CD4-positive, alpha-beta T cell treated with Interleukin-10 for 1 hour (primary cell): ENCODE results near the gene GMDS.

Experiments
- DNase-seq: peaks from one replicate; pipeline ENCODE4 v3.0.0-alpha.2; 2020

GMDS gene

DNA sequence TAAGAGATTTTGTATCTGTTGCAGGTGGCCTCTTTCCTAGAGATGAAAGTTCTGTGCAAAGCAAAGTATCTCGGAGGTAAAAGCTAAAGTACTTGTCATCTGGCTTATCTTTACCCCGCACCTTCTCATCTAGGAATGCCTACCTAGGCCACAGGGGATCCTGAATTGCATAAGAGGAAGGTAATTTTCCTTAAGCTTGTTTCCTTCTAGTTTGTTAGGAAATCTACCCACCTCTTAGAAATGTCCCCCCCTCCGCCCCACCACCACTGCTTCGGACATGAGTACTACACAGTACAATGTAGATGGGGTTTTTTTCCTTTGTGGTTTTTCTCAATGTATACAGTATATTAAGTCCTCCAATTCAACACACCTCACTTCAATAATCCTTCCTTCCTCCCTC, 614.2 kb downstream of the GMDS start:
- no peak for DNase-seq

DNA sequence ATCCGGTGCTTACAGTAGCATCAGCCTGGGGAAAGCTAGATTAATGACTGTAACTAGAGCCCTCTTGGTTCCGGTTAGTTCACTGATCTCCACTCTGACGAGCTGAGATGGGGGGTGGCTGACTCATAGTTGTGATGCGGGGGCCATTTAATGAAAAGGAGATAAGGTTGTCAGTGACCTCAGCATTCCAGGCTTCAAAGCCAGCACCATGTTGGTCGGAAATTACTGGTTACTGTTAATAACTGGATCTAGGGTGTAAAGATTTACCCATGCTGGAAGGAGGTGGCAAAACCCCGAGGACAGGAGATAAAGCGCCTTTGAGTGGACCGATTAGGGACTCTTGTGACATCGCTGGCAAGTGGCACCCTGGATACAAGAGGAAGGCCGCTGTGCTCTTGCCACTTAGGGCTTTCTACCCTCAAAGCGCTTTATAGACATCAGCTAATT, 614.6 kb downstream of the GMDS start:
- no peak for DNase-seq

DNA sequence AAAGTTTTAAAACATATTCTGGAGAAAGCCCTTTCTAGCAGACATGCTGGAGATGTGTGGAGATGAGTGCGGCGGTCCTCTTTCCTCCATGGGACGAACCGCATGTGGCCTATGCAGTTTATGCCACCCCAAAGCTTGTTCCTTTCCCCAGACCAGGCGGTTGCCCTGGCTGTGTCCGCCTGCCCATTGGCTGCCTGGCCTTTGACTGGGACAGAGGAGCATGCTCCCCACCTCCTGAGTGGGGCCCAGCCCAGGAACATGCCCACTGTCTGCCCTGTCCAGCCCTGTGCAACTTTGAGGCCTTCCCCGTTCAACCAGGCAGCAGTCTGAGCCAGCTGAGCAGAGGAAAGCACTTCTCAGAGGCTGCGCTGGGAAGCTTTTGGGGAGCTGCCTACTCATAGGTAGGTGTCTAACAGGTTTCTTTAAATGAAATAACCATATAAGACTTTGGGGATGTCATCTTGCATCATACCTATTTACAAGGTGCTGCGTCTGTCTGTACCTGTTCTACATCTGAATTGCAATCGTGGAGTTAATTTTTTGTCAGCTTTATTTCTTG, 615.1 kb downstream of the GMDS start:
- DNase-seq: no peak

GRCh38 chr6:1629316-1629715, 616.1 kb downstream of the GMDS start:
- no peak for DNase-seq

DNA sequence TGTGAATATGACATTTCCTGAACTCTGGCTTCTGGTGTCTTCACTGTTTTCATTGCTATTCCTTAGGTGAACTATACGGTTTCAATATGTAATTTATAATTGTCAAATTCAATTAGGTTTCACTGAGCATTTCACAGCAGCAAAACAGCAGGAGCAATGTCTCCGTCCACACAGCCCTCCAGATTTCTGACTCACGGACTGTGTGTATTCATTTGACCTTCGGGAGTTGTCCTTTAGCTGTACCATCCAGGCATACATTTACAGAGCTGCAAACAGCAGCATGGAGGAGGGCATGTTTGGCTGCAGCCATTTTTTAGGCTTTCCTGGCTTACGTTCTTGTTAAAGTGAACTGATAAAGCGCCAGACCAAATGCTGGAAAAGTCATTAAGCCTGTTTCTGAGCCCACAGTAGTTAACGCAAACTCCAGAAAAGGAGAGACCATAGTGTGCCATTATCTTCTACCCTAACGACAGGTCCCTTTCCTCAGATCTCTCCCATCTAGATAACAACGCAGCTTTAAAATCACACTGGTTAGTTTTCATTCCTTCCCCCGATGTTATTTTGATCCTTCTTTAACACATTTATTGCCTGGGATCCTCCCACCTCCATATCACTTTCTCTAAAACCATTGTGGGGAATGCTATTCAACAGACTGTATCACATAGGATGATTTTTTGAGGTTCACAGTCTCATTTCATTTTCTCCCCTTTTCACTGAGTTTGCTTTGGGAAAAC, 617.4 kb downstream of the GMDS start:
- no peak for DNase-seq

GRCh38 chr6:1626481-1626880, 618.9 kb downstream of the GMDS start:
- no peak for DNase-seq

DNA sequence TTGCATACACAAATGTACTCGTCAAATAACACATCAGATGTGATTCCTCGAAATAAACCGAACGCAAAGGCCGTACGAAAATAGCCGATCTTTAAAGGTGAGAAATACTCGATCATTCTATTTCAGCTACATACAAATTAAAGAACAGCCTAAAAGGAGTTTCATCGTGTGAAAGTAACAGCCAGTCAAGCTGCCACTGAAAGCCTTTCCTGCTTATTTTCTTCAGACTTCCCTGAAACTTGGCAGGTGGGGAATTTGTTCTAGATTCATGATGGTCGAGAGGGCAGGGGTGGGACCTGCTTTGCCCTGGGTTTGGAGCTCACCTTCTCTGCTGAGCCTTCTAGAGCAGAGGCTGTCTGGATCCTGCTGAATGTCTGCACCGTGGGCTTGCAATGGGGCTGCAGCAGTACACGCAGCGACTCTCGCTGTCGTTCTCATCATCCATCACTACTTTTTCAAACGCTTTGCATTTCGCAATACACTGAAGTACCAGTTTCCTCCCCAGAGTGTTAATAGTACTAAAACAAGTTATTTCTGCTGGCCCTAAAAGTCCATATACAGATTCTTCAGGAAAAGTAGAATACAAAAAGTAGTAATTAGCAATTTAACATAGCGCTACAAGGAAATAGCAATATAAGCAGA, 619.5 kb downstream of the GMDS start:
- DNase-seq: no peak

DNA sequence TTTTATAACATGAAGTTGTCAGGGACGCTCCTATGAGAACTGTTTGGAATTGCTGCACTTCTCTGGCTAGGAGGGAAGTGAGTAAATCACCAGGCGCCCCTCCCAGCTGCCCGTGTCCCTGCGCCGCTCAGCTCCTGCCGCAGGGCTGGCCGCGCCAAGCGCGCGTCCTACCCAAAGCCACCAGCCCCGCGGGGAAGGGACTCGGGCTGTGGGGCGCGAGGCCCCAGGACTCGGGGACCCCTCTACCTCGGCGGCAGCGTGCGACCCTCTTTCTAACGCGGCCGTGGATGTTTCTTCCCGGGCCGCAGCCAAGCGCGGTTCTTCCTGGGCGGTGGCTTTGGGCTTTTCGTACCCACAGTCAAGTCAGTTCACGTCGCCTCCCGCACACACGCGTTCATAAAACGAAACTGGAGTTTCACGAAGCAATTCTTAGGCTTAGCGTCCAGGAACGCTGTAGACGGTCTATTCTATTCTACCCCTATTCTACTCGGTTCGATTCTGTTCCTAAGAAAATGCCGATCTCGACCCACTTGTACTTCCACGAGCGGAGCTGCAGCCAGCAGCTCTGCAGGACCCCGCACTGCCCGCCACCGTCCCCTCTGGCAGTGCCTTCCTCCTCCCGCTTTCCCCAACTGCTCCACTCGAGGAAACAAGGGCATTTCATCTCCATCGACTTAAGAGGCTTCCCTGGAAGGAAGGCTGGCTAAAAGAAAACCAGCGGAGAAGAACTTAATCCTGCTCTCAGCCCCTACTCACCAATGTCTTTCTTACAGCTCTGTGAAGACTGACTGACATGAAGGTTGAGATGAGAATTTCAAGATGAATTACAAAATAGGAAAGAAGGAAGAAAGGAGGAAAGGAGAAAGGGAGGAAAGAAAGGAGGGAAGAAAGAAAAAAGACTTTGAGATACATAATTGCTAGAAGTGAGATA, 620.3 kb downstream of the GMDS start:
- DNase-seq: no peak

DNA sequence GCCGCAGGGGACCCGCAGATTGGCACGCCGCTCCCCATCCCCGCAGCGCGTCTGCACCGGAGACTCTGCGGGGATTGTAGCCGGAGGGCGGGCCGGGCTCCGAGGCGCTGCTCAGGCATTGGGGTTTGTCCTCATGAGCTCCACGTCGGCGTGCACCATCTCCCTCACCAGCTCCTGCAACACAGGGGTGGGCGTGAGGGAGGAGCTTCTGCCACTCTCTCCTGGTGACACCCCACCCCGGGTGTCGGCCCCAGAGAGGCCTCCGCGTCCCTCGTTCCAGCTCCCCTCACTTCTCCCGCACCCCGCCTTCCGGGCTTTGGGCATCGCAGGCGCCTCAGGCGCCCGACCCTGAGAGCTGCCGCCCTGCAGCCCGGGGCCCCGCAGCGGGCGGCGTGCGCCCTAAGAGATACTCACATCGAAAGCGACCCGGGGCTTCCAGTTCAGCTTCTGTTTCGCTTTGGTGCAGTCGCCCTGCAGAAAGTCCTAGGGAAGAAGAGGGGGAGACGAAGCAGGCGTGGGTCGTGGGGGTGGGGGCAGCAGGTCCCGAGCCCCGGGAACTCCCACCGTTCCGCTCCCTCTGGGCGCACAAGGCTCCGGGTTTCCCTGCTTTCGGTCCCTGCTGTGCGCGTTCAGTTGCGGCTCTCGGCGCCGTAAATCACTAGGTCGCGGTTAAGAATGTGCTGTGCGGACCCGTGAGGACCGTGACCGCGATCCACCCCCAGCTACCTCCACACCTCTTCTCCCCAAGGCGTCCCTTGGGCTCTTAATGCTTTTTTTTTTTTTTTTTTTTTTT, 621.2 kb downstream of the GMDS start:
- DNase-seq: no peak

DNA sequence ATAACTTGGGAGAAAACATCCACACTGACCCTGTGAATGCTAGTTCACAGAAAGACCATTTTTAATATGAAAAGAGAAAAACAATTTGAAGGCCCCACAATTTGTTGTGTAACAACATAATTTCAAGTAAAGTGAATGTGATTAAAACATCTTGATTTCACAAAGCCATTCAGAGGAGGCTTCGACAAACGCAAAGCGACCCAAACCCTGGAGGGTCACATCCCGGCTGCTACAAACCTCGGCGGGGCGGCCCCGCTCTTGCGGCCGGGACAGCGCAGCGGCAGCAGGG, 621.7 kb downstream of the GMDS start:
- no peak for DNase-seq

- DNase-seq: no peak
These were observed 622.3 kb downstream of the GMDS start for GRCh38 chr6:1622851-1623768.

- no peak for DNase-seq
These were observed 623.1 kb downstream of the GMDS start for GRCh38 chr6:1622220-1622850.

- no peak for DNase-seq
These were observed 624.2 kb downstream of the GMDS start for GRCh38 chr6:1621070-1621701.

DNA sequence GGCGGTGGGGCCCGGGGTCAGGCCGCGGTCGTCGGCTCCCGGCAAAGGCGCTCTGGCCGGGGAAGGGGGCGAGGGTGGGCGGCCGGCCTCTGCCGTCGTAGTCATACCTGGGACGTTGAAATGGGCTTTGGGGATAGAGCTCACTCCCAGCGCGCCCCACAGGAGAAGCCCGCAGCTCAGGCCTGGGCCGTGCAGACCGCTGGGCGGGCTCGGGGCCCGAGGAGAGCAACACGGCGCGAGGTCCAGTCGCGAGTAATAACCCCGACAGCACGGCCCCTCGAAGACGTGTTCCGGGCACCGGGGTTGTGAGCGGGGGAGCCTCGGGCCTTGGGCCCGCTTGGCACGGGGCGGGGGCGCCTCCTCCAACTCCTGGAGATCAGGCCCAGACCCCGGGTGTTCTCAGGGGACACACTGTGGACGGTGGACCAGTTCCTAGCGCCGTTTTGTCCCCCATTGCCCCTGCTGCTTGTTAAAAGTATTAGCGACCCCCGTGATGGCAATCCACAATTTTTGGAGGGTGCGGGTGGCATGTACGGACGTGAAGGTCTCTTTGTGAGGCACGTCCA, 624.8 kb downstream of the GMDS start:
- DNase-seq: no peak

DNA sequence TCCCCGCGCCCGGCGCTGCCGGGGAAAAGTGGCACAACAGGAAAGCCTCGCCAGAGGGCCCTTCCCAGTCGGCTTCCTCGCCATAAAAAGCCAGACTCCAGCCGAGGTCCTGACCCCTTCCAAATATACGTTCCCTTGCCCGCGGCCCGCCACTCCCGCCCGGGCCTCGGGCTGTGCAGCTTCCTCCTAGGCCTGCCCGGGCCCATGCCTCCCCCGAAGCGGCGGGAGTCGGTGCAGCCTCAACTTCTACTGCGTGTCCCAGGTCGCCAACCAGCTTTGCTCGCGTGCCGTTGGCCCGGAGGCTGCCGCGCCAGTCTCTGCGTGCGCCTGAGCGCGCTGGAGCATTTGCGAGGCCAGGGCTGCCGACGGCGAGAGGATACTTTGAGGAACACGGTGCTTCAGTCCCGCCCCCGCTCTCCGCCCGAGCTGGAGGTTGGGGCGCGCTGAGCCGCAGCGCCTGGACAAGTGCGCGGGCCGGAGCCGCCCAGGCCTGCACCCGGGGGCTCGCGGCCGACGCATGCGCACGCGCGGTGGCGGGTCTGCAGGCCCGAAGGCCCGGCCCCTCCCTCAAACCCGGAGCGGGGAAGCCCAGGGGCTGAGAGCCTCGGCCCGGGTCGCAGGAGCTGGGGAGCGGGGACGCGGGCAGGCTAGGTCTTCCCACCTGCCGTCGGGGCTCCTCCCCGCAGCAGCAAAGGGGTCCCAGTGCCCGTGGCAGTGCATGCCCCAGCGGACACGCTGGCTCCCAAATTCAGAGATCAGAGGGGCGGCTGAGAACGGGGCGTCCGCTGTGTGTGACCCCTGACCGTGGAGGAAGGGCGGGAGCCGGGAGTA, 625.5 kb downstream of the GMDS start:
- no peak for DNase-seq

GRCh38 chr6:1619098-1619672, 626.2 kb downstream of the GMDS start:
- DNase-seq: no peak

DNA sequence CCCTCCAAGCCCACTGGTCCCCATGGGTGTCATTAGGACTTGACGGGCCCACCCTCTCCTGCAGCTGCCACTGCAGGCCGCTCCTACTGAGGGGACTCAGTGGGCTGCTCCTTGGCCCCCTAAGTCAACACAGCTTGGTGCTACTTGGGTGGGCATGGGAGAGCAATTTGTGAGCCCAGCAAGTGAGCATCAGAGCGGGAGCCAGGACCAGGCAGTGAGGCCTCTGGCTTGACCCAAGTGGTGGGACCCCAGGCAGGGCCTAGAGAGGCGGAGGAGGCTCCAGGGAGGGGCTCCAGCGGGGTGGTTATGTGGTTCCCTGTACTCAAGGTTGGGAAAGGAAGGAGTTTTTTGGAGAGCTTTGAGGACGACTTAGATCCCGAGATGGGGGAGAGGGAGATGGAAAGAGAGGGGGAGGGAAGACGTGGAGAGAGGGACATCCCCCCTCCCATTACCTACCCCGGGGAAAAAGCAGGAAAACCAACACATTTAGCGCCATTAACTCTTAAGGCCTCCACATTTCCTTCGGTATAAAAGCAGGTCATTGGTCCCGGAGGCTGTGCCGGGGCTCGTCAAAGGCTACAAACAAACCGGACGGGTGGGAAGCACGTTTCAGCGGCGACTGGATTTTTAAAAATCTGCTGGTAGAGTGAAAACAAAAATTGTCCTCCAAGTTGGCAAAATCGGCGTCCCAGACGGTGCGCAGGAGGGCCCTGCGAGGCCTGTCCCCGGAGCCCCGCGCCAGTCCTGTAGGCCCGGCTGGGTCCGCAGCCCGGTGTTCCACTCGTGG, 626.9 kb downstream of the GMDS start:
- DNase-seq: no peak
